HG03175 (cell line): Measurements from ENCODE around the gene TNNT3.

Source experiments
- ATAC-seq: cut with Tn5 transposase; IDR thresholded peaks from one replicate; pipeline ENCODE4 v1.9.1; 2021; ENCODE audit warnings: mild to moderate bottlenecking, moderate library complexity; ENCODE audit not compliant: unreplicated experiment

The TNNT3 gene

DNA sequence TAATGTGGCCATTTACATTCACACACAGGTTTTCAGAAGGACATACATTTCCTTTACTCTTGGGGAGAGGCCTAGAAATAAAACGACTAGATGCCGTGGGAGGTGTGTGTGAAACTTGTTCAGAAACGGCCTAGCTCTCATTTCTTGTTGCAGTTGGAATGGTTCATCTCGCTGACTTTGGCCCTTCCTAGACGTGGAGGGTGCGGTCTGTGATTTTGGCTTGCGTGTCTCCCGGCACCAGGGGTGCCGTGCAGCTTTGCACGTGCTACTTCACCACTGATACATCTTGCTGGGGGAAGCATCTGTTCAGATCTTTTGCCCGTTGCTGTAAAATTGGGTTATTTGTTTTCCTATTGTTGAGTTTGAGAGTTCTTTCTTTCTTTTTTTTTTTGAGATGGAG, 24.7 kb upstream of the TNNT3 start:
- ATAC-seq, result no peak

DNA sequence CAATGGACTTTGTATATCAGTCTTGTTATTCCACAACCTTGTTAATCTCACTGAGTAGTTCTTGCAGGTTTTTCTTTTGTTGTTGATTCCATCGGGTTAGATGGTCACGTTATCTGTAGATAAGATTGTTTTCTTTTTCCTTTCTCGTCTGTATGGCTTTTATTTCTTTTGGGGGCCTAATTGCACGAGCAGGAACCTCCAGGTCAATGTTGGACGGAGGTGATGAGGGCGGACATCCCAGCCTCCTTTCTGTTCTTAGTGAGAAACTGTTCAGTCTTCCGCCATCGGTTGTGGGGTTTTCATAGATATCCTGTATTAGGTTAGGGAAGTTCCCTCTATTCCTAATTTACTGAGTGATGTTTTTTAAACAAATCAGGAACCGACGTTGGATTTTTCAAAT, 23.0 kb upstream of the TNNT3 start:
- no peak for ATAC-seq

DNA sequence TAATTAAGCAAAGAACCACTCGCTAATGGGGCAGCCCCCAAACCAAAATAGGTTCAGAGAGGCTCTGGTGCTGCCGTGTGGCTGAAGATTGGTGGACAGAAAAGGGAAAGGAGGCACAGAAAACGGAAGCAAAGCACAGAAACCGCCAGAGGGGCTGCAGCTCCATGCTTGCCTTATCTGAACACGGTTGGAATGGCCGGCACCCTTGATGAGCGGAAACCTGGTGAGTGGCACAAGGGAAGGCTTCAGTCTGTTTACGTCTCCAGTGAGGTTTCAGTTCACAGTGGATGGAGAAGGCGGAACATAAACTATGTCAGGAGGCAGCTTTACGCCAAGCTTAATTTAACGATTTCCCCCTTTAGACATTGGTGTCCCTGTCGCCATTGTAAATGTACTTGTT, 22.6 kb upstream of the TNNT3 start:
- no peak for ATAC-seq

DNA sequence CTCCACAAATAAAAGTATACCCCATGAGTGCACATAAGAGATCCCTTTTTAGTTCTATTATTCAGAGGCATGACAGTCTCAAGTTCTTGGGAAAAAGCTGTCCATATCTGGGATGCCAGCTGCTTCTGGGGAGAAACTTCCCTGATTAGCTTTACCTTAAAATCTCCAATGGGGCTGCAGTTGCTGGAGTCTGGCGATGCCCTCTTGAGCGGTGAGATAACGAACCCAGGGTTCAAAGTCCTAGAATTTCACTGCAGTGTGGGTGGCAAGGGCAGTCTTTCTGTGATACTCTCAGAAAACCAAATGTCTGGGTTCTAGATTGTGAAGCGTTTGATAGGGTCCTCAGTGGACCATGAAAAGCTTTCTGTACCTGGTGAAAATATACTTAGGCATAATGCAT, 20.4 kb upstream of the TNNT3 start:
- no peak for ATAC-seq

DNA sequence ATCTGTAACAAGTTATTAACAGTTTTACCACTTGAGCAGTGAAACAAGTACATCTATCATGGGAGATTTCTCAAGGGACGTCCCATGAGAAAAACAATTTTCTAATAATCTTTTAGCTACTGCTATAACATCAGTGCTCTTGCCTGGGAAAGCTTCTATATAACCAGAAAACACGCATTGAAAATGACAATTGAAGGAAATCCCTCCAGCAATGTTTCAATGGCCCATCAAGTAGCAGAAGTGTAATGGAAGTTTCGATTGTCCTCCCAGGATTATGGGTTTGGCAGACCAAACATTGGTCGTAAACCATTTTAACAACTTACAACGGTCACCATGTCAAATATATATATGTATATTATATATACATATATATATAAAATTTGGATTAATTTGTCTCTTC, 19.8 kb upstream of the TNNT3 start:
- no peak for ATAC-seq

DNA sequence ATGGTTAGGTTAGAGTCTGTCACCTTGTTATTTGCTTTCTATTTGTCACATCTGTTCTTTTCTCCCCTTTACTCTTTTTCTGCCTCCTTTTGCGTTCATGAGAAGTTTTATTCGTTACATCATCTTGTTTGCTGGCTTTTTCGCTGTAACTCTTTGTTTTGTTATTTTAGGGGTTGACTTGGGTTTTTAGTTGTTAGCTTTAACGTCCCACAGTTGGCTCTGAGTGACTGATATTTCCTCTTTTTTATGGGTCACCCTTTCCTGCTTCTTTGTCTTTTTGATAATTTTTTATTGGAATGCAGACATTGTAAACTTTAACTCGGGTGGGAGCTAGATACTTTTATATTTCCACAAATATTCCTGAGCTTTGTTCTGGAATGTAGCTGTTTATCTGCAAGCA, 13.3 kb upstream of the TNNT3 start:
- no peak for ATAC-seq

DNA sequence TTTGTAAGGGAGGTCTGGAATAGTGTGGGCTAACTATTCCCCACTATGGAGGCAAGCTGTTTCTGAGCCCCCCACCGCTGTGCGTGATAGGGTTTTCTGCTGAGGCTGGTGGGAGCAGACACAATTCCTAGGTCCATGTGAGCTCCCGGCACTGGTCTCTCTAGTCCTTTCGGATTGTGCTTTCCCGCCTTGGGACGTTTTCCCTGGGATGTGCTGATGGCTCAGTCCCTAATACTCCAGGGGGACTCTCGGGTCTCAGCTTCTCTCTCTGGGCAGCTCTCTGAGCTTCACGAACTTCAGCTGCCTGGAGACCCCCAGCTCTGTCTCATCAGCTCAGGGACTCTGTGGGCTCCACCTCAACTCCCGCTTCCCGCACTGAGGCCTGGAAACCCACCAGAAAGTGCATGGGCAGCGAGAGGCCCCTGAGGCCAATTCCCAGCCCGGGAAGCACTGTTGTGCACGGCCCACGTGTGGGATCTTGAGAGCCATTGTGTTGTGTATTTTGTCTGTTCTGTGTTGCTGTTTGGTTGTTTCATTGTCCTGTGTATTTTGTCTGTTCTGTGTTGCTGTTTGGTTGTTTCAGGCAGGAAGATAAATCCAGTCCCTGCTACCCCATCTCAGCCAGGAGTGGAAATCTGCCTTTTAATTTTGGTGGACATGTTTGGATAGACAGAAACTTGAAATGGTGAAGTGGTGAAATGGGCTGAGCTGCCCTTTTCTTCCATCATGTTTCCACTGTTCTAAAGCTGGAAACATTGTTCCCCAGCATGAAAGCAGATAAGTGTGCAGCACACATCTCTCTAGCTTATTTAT, 12.7 kb upstream of the TNNT3 start:
- no peak for ATAC-seq

DNA sequence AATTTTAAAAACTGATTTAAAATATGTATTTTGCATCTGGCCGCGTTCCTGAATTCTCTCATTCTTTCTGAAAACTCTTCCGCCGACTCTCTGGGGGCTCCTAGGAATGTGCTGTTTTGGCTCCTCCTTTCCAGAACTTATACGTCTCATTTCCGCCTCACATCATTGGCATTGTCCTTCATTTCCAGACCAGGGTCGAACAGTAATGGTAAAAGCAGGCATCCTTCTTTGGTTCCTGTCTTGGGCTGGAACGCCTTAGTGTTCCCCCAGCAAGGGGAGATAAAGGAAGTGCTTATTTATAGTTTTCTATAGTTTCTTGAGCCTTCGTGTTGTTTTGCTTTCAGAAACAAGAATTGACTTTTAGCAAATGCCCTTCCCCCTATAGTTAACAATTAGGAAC, 10.9 kb upstream of the TNNT3 start:
- no peak for ATAC-seq

DNA sequence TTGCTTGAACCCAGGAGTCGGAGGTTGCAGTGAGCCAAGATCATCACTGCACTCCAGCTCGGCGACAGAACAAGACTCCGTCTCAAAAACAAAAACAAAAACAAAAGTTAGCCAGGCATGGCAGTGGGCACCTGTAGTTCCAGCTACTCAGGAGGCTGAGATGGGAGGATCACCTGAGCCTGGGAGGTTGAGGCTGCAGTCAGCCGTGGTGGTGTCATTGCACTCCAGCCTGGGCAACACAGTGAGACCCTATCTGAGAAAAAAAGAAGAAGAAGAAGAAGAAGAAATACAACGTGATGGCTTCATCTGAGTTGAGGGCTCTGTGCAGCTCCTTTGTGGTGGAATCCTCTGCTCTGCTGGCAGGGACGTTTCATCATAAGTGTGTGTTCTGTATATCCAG, 10.0 kb upstream of the TNNT3 start:
- no peak for ATAC-seq

DNA sequence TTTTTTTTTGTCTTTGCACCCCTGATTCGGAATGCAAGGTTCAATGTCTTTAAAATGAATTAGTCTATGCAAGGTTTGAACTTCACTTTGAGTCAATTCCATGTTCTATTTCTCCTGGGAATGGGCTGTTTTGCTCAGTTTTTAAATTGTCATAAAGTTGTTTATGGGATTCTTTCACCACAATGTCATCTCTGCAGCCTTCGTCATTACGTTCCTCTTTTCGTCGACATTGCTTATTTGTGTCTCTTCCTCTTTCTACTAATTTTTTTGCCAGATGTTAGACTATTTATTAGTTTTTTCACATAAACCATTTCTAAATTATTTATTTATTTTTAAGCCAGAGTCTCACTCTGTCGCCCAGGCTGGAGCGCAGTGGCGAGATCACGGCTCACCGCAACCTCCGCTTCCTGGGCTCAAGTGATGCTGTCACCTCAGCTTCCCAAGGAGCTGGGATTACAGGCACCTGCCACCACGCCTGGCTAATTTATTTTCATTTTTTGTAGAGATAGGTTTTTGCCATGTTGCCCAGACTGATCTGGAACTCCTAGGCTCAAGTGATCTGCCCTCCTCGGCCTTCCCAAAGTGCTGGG, 7.1 kb upstream of the TNNT3 start:
- no peak for ATAC-seq

DNA sequence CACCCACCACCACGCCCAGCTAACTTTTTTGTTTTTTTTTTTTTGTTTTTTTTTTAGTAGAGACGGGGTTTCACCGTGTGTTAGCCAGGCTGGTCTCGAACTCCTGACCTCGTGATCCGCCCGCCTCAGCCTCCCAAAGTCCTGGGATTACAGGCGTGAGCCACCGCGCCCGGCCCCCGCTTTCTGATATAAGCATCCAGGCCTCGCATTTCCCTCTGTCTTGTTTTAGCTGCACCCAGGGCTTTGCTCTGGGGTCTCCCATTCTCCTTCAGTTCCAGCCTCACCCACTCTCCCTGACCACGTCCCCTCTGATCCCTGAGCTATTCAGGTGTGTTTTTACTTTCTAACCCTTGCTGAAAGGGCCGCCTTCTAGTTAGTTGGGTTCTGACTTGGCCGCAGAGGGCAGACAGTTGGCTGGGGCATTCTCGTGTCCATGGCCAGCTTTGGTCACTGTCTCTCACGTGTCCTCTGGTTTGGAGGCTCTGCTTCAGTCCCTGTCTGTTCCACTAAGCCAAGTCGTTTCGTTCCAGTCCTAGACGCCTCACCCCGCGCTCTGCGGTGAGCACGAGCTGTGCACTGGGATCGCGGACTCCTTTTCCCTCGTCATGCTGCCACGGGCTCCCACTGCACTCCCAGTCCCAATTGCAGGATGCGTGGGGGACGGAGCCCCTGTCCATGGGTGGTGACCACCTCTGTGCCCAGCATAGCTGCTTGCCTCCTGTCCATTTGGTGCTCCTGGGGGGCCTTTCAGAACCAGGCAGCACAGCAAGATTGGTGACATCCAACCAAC, 6.0 kb upstream of the TNNT3 start:
- ATAC-seq, result no peak

DNA sequence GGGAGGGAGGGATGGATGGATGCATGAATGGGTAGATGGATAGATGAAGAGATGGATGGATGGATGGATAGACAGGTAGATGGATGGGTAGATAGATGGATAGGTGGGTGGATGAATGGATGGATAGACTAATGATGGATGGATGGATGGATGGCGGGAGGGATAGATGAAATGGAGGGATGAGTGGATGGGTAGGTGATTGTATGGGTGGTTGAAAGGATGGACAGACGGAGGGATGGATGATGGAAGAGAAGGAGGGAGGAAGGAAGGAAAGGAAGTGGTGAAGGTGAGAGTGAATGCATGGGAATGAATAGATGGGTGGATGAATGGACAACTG, 3.7 kb upstream of the TNNT3 start:
- no peak for ATAC-seq

DNA sequence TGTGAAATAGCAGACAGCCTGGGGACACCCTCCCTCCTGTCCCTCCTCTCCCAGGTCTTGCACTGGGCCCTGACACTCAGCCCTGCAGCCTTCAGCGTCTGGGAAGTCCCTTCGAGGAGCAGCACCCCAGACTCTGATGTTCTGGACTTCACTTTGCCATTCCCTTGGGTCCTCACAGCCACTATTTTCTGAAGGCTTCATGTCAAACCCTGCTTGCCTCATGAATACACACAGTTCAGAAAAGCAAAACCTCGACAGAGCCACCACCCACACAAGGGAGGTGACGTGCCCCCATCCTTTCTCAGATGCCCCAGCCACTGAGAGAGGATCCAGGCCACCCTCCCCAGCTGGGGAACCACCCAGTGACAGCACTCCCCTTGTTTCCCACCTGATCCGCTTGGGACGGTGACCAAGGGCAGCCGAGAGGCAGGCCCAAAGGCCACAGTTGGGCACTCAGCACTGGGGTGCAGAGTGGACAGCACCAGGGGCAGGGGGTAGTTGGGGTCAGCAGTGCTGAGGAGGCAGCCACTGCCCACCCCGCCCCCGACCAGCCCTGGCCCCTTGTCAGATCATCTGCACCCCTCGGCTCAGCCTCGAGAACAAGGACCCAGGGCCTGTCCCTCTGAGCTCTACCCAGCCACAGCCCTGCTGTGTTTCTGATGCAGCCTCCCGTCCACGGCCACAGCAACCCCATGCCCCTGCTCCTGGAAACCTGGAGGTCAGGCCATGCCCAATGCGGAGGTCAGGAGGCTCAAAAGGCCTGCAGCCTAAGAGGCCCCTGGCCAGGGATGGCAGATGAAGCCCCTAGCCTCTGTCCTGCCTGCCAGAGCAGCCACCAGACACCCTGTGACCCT, 3.1 kb upstream of the TNNT3 start:
- no peak for ATAC-seq

DNA sequence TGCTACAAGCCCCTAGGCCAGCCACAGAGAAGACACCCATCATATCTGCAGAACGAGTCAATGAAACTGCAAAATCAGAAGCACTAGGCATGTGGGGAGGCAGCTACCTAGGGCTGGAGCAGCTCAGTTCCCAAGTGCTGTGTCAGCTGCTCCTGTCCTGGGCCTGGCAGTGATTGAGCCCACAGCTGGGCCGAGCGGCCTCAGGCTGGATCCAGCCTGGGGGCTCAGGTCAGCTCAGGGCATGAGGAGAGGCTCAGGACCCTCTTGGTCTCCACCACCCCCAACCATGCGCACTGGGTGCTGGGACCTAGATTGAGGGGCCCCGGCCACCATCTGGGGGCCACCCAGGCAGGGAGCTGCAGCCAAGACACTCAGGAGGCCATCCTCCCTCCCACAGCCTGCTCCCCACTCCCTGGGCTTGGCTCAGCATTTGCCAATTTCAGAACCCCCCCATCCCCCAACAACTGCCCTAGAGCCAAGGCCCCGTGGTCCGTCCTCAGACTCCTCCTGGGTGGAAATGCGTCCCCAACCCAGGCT, 2.4 kb upstream of the TNNT3 start:
- no peak for ATAC-seq

DNA sequence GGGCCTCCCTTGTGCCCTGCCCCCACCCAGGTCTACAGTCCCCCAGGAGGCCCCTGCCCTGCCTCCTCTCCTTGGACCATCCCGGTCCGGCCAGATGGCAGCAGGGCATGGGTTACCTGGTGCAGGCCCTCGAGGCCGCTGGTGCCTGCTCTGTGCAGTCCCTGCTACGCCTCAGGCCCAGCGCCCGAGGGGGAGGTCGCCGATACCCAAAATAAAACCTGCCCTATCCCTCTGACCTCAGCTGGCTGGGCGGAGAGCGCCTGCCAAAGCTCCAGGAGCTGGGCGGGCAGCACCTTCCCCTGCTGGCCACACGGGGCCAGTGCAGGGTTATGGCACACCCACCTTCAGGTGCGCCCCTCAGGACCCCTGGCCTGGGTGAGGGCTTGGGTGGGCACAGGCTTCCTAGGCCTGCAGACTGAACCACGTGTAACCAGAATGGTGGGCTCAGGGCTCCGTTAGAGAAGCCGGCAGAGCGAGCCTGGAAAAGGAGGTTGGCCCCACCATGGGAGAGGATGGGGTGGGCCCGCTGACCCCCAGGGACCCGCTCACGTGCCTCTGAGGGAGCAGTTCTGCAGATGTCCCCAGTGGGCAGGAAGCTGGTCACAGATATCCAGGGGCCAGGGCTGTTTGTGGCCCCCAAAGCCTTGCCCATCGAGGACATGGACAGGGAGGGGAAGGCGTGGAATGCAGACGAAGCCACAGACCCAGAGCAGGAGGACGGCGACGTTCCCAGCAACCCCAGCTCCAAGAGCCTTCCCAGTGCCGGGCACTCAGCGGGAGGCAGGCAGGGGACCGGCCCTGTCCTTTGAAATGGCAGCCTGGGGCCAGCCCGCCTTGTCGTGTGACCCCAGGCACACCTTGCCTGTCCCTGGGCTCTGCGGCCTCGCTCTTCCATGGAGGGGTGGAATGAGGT, 1.7 kb upstream of the TNNT3 start:
- ATAC-seq, result no peak

DNA sequence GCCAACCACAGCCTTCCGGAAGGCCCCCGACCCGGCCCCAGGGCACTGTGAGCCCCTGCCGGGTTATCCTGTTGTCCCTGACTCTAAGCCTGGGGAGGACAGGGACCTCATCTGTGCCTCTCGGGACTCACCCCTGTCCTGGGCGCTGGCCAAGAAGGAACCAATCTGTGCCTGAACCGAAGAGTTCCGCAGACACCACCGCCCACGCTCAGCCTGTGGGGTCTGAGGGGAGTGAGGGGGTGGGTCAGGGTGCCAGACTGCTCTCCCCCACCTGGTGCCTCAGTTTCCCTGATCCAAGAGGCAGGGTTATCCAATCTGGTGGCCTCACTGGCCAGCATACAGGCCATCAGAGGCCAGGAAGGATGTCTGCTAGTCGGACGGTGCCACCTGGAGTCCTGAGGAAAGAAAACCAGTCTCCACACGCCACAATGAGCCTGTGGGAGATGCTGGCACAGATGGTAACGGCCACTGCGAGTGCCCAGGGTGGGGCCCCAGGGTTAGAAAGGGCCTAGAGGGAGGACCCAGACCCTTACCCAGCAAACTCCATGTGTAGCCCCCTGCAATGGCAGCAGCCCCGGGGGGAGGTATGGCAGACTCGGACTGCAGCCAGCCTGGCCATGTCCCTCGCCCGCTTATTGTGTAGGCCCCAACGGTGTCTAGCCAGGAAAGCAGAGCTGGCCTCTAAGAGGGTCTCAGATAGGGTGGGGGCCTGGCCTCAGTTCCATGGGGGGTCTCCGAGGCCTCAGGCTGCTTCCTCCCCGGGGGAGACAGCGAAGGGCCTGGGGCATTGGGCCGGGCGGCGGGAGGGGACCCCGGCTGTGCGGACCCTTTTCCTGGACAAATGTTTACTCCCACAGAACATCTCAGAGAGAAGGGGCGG, 827 bp upstream of the TNNT3 start:
- ATAC-seq, result no peak

DNA sequence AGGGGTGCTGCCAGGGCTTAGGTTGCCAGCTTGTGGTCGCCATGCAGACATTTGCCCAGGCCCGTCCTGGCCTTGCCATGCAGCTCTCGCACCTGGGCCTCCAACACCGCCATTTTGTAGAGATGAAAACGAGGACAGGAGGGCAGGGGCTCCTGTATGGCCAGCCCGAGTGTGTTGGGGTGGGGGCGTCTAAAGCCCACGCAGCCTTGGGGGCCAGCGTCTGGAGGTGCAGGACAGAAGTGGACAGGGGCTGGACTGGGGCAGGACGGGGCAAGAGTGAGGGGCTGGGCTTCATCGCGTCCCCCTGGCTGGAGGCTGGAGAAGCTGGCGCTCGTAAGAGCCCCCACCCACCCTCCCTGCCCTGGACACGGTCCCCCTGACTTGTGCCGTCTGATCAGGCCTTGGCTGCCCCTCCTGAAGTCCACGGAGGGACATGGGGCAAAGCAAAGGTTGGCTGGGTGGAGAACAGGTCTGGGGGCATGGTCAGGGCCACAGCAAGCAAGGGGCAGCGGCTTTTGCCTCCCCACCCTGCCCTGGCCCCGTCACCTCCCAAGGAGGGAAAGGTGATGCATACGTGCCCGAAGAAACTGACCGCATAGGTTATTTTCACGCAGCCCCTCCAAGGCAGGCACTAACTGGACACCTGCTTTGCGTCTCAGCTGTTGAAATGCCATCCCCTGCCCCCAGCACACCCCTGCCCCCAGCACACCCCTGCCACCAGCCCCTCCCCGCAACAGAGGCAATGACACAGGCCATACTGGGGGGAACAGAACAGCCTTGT, 815 bp downstream of the TNNT3 start:
- no peak for ATAC-seq

DNA sequence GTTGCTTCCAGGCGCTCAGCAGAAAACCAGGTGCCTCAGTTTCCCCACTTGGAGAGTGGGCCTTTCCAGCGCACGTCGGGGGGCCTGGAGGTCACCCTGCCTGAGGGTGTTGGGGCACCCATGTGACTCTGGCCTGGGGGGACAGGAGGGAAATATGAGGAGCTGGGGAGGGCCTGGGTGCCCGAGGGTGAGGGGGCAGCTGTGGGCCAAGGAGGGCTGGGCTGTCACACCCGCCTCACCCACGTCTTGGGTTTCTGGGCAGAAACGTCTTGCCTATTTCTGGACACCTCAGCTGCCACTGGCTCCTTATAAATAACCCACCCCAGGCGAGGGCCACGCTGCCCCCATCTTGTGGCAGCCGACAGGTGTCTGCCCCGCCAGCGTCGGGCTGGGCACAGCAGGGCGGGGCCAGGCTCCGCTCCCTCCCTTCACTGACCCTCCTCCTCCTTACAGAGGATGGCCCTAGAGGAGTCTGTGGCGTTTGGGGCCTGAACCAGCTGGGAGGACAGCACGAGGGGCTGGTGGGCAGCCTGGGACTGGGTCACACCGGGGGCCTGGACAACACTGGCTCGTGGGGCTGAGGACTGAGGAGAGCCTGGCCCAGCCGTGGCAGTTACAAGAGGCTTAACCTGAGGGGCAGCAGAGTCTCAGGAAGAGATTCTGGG, 1.5 kb downstream of the TNNT3 start:
- ATAC-seq, result no peak
